Measurements from ENCODE around the gene PPP2R5D.

DNA sequence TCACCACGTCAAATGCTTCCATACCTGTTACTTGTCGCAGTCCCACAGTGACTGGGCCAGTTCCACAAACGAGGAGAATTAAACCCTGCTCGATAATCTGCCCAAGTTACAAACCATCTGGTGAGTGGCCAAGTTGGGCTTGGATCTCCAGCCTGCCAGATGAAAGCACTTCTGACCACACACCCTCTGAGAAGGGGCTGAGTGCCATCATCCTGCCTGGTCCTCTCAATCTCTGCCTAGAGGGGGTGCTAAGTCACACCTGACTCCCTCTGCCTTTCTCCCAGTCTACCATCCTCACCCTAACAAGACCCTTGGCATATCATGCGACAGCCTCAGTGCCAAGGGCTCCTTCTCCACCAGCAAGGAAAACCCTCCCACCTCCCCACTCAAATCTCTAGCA is 52.8 kb downstream of the PPP2R5D start:
- TF ChIP-seq POLR2AphosphoS5 (IDR thresholded peaks at IDR 0.05) (no peak), POLR2A (IDR thresholded peaks at IDR 0.05) (no peak)

Measured in sigmoid colon (tissue), 4 donors.